HG03521 (cell line): ENCODE measurements around the gene IFIT3.
A peak's percentile ranks its signal among the peaks of the same experiment; 100 is the strongest.
"Not testable (repeated sequence)": the region's sequence is repeated elsewhere in the genome, so short reads cannot be mapped to it uniquely, and the experiment has no call there.

Experiments
- ATAC-seq: cut with Tn5 transposase; IDR thresholded peaks from one replicate; pipeline ENCODE4 v1.9.1; 2021; ENCODE audit warnings: mild to moderate bottlenecking, moderate library complexity; ENCODE audit not compliant: unreplicated experiment

IFIT3 gene

GRCh38 chr10:89331487-89332122 lies 3.8 kb downstream of the IFIT3 start:
- not testable (repeated sequence) for ATAC-seq

- peak; percentile 40 for ATAC-seq
These were observed 4.4 kb downstream of the IFIT3 start for GRCh38 chr10:89332123-89332633.

- no peak for ATAC-seq
These were observed 7.4 kb downstream of the IFIT3 start for GRCh38 chr10:89335226-89335625.

GRCh38 chr10:89336241-89336640 lies 8.4 kb downstream of the IFIT3 start:
- no peak for ATAC-seq

GRCh38 chr10:89337484-89337883 lies 9.7 kb downstream of the IFIT3 start:
- ATAC-seq = no peak

- ATAC-seq = no peak
These were observed 10.9 kb downstream of the IFIT3 start for GRCh38 chr10:89338713-89339112.

- ATAC-seq = no peak
These were observed 12.1 kb downstream of the IFIT3 start for GRCh38 chr10:89339875-89340274.

- ATAC-seq = no peak
These were observed 13.9 kb downstream of the IFIT3 start for GRCh38 chr10:89341649-89342048.

- no peak for ATAC-seq
These were observed 14.6 kb downstream of the IFIT3 start for GRCh38 chr10:89342206-89342958.

- no peak for ATAC-seq
These were observed 15.4 kb downstream of the IFIT3 start for GRCh38 chr10:89343089-89343767.

- no peak for ATAC-seq
These were observed 16.4 kb downstream of the IFIT3 start for GRCh38 chr10:89344156-89344555.

- ATAC-seq = no peak
These were observed 17.7 kb downstream of the IFIT3 start for GRCh38 chr10:89345367-89346000.

GRCh38 chr10:89346405-89347254 lies 18.8 kb downstream of the IFIT3 start:
- ATAC-seq = no peak

- no peak for ATAC-seq
These were observed 20.1 kb downstream of the IFIT3 start for GRCh38 chr10:89347701-89348457.

GRCh38 chr10:89348481-89348880 lies 20.7 kb downstream of the IFIT3 start:
- ATAC-seq = no peak

- no peak for ATAC-seq
These were observed 21.2 kb downstream of the IFIT3 start for GRCh38 chr10:89348975-89349374.

GRCh38 chr10:89350631-89351315 lies 23.0 kb downstream of the IFIT3 start:
- ATAC-seq = peak; percentile 26

GRCh38 chr10:89351412-89351779 lies 23.6 kb downstream of the IFIT3 start:
- ATAC-seq = peak; percentile 86
